ENCODE measurements around the gene RTKN.

GRCh38 chr2:74424995-74425406, 16.7 kb downstream of the RTKN start:
- no peak for TF ChIP-seq POLR2A (IDR thresholded peaks at IDR 0.05; ENCODE audit: low read length)
- no peak for TF ChIP-seq GATA1 (IDR thresholded peaks at IDR 0.05; ENCODE audit: low read depth, low read length)
